GM12892 (cell line): ENCODE data around the gene OXER1.

Experiments used
- POLR2A ChIP-seq: IDR thresholded peaks from 2 replicates; pipeline ENCODE4 v1.6.1; 2011; ENCODE audit warnings: low read depth, low read length, control low read depth
- POLR2AphosphoS5 ChIP-seq: IDR thresholded peaks from 2 replicates; pipeline ENCODE4 v1.6.1; 2011; ENCODE audit warnings: low read depth, low read length, control low read depth
- TAF1 ChIP-seq: IDR thresholded peaks from 2 replicates; pipeline ENCODE4 v1.6.1; 2011; ENCODE audit warnings: low read depth, mild to moderate bottlenecking, control low read depth, low read length, borderline replicate concordance

DNA sequence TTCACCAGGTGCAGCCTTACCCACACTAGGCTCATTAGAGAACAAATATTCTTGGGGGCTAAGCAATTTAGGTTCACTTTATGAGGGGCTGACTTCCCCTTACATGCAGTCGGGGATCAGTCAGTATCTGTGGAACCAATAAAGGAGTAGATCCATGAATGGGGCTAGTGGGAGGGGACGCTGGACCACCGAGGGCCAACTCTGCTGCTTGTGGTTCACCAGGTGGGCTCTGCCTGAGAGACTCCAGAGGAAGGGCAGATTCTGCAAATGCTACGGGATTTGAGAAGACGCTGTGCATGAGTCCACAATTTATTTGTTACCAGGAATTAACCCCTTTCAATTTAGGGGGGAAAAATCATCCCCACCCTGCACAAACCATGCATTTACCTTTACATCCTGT, 44.4 kb upstream of the OXER1 start:
- TF ChIP-seq POLR2A: no peak
- TF ChIP-seq TAF1: no peak
- no peak for TF ChIP-seq POLR2AphosphoS5
